Gastroesophageal sphincter (tissue), 3 donors: ENCODE measurements around the gene ARFGAP1.

Experiments used
- POLR2A ChIP-seq, 2 donors: fragments of 450-650 bp; IDR thresholded peaks; one replicate each; pipeline ENCODE4 v1.6.1; 2017; ENCODE audit warnings: antibody characterized with exemption in 2 of 2, mild to moderate bottlenecking in 2 of 2, moderate library complexity in 1 of 2
- TF ChIP-seq, protein P1 (sequence below), 4 experiments: fragments of 200-600 bp in 2 of 4; fragments of 450-650 bp in 2 of 4; sonication (generic) in 1 of 4; IDR thresholded peaks; one replicate each; pipeline ENCODE4 v1.5.1; 2017 to 2019; ENCODE audit warnings: antibody characterized with exemption in 4 of 4, mild to moderate bottlenecking in 2 of 4, moderate library complexity in 2 of 4

DNA sequence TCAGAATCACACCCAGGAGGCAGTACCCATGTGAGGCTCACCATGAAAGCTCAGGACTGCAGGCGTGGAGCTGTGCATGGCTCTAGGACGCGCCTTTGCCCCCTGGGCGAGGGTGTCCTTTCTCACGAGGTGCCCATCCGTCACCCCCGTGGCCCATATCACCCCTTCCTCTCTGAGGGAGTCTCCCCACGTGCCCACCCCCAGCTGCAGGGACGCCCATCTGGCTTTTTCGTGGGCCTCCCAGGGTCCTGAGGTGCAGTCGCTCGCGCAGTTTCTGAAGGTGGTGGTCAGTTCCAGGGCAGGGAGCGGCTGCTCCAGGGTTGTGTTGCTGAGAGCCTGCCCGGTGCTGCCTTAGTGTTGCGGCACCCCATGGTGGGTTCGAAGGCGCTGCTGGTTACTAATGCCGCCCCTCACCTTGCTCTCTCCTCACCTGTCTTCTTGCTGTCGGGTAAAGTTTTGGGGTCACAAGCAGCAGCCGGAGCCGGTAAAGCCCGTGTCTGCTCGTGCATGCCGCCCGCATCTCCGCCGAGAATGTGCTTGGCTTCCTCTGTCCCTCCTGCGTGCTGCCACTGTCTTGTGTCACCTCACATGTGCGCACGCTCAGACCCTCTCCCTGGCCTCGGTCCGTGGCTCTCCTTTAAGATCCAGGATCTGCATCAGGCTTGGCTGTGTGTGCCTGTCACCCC is 10.9 kb downstream of the ARFGAP1 start:
- TF ChIP-seq, protein P1, sequence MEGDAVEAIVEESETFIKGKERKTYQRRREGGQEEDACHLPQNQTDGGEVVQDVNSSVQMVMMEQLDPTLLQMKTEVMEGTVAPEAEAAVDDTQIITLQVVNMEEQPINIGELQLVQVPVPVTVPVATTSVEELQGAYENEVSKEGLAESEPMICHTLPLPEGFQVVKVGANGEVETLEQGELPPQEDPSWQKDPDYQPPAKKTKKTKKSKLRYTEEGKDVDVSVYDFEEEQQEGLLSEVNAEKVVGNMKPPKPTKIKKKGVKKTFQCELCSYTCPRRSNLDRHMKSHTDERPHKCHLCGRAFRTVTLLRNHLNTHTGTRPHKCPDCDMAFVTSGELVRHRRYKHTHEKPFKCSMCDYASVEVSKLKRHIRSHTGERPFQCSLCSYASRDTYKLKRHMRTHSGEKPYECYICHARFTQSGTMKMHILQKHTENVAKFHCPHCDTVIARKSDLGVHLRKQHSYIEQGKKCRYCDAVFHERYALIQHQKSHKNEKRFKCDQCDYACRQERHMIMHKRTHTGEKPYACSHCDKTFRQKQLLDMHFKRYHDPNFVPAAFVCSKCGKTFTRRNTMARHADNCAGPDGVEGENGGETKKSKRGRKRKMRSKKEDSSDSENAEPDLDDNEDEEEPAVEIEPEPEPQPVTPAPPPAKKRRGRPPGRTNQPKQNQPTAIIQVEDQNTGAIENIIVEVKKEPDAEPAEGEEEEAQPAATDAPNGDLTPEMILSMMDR (IDR thresholded peaks at IDR 0.05): no peak
- TF ChIP-seq POLR2A (IDR thresholded peaks at IDR 0.05): no peak
